Measurements from ENCODE around the gene PTTG1.

Gene PTTG1

GRCh38 chr5:160466116-160466515 lies 44.5 kb downstream of the PTTG1 start:
- no peak overlapping the region for H3K27ac ChIP-seq
- intact Hi-C loops (cut with DNase I; ENCODE audit: low total_unique reads), result no loop called here
- no peak for DNase-seq

GRCh38 chr5:160466889-160467554 lies 45.4 kb downstream of the PTTG1 start:
- DNase-seq, result no peak
- intact Hi-C loops (cut with DNase I; ENCODE audit: low total_unique reads), result no loop called here
- Histone ChIP-seq H3K36me3 (no peaks in the 10 kb centered on the region), H3K27me3 (no peaks in the 10 kb centered on the region), H3K27ac (no peak overlapping the region), H3K4me1 (peaks cover 3 to 22% (median 17%) of the 10 kb centered on the region in 4 donors), H3K4me3 (no peak overlapping the region), H3K9me3 (no peaks in the 10 kb centered on the region)
- TF ChIP-seq CTCF (IDR thresholded peaks at IDR 0.05), result no peak

More at GRCh38 chr5:160466116-160466515, 44.5 kb downstream of the PTTG1 start:
- no peaks in the 10 kb centered on the region for H3K9me3 ChIP-seq
- no peaks in the 10 kb centered on the region for H3K27me3 ChIP-seq
- H3K36me3 ChIP-seq, result no peaks in the 10 kb centered on the region
- peaks cover 3 to 22% (median 17%) of the 10 kb centered on the region in 4 donors for H3K4me1 ChIP-seq
- no peak for TF ChIP-seq CTCF (IDR thresholded peaks at IDR 0.05)
- no peak overlapping the region for H3K4me3 ChIP-seq

- Histone ChIP-seq H3K4me3 (peak overlapping the region; percentile 31 to 44), H3K27ac (peak overlapping the region in 1 of 2 donors; percentile 15), H3K36me3 (no peaks in the 10 kb centered on the region), H3K27me3 (no peaks in the 10 kb centered on the region), H3K4me1 (peaks cover 3 to 22% (median 17%) of the 10 kb centered on the region in 4 donors), H3K9me3 (no peaks in the 10 kb centered on the region)
- no peak for TF ChIP-seq CTCF (IDR thresholded peaks at IDR 0.05)
- intact Hi-C loops (cut with DNase I; ENCODE audit: low total_unique reads), result no loop called here
- peak; percentile 72 to 77 for DNase-seq
These were observed 46.1 kb downstream of the PTTG1 start for GRCh38 chr5:160467555-160468362.

- no peaks in the 10 kb centered on the region for H3K36me3 ChIP-seq
- DNase-seq, result no peak
- intact Hi-C loops (cut with DNase I; ENCODE audit: low total_unique reads), result no loop called here
- peak overlapping the region; percentile 31 to 44 for H3K4me3 ChIP-seq
- H3K4me1 ChIP-seq, result peaks cover 3 to 22% (median 17%) of the 10 kb centered on the region in 4 donors
- H3K27me3 ChIP-seq, result no peaks in the 10 kb centered on the region
- H3K9me3 ChIP-seq, result no peaks in the 10 kb centered on the region
- no peak for TF ChIP-seq CTCF (IDR thresholded peaks at IDR 0.05)
- peak overlapping the region in 1 of 2 donors; percentile 15 for H3K27ac ChIP-seq
These were observed 46.8 kb downstream of the PTTG1 start for GRCh38 chr5:160468363-160468975.

- intact Hi-C loops (cut with DNase I; ENCODE audit: low total_unique reads), result no loop called here
- Histone ChIP-seq H3K27ac (no peak overlapping the region), H3K36me3 (no peaks in the 10 kb centered on the region), H3K9me3 (no peaks in the 10 kb centered on the region), H3K4me1 (peaks cover 3 to 22% (median 17%) of the 10 kb centered on the region in 4 donors), H3K4me3 (no peak overlapping the region), H3K27me3 (no peaks in the 10 kb centered on the region)
- no peak for TF ChIP-seq CTCF (IDR thresholded peaks at IDR 0.05)
- DNase-seq, result no peak
These were observed 47.8 kb downstream of the PTTG1 start for GRCh38 chr5:160469156-160470144.

Measured in tibial artery (tissue), 4 donors.